PFSK-1 (cell line): ENCODE results near the gene SYNGR1.

ENCODE experiments used
- FOXP2 ChIP-seq: optimal IDR thresholded peaks from 2 replicates; pipeline ENCODE3; 2011; ENCODE audit warnings: borderline replicate concordance, control low read depth, inconsistent platforms; ENCODE audit not compliant: insufficient read depth; ENCODE audit errors: extremely low read length, extremely low read depth
- POLR2AphosphoS5 ChIP-seq: IDR thresholded peaks from 2 replicates; pipeline ENCODE4 v1.6.1; 2012; ENCODE audit warnings: low read depth, mild to moderate bottlenecking, control low read depth, low read length, moderate library complexity
- REST ChIP-seq, 2 experiments: IDR thresholded peaks; 2 replicates each; pipeline versions ENCODE4 v1.6.1 to v1.8.0; 2011 to 2012; ENCODE audit warnings: low read depth in 2 of 2, low read length in 2 of 2, control low read depth in 1 of 2, inconsistent platforms in 1 of 2, mild to moderate bottlenecking in 1 of 2, moderate library complexity in 1 of 2; ENCODE audit not compliant: insufficient read depth in 1 of 2
- SIN3A ChIP-seq: IDR thresholded peaks from 2 replicates; pipeline ENCODE4 v1.6.1; 2012; ENCODE audit warnings: mild to moderate bottlenecking, low read length, moderate library complexity, borderline replicate concordance; ENCODE audit not compliant: insufficient read depth
- TAF1 ChIP-seq: IDR thresholded peaks from 2 replicates; pipeline ENCODE4 v1.6.1; 2012; ENCODE audit warnings: low read length, control low read depth, borderline replicate concordance; ENCODE audit not compliant: insufficient read depth

Gene SYNGR1

GRCh38 chr22:39418696-39419095 lies 68.9 kb downstream of the SYNGR1 start:
- TF ChIP-seq FOXP2 (no peak), SIN3A (no peak), TAF1 (no peak), POLR2AphosphoS5 (no peak)

GRCh38 chr22:39419096-39419495 lies 69.3 kb downstream of the SYNGR1 start:
- TF ChIP-seq REST (IDR thresholded peaks at IDR 0.05; ENCODE audit: insufficient read depth in 1 of 2, low read depth in 2 of 2, low read length in 2 of 2) (no peak), TAF1 (no peak), FOXP2 (no peak), POLR2AphosphoS5 (no peak), SIN3A (no peak)

GRCh38 chr22:39419911-39420310 lies 70.1 kb downstream of the SYNGR1 start:
- no peak for TF ChIP-seq REST (IDR thresholded peaks at IDR 0.05; ENCODE audit: insufficient read depth in 1 of 2, low read depth in 2 of 2, low read length in 2 of 2)
- TF ChIP-seq POLR2AphosphoS5: no peak
- TF ChIP-seq TAF1: no peak
- no peak for TF ChIP-seq FOXP2
- TF ChIP-seq SIN3A: no peak

GRCh38 chr22:39421691-39422090 lies 71.9 kb downstream of the SYNGR1 start:
- TF ChIP-seq REST (IDR thresholded peaks at IDR 0.05; ENCODE audit: insufficient read depth in 1 of 2, low read depth in 2 of 2, low read length in 2 of 2) (no peak), POLR2AphosphoS5 (no peak), TAF1 (no peak), FOXP2 (no peak), SIN3A (no peak)

GRCh38 chr22:39422101-39422500 lies 72.3 kb downstream of the SYNGR1 start:
- no peak for TF ChIP-seq FOXP2
- TF ChIP-seq REST (IDR thresholded peaks at IDR 0.05; ENCODE audit: insufficient read depth in 1 of 2, low read depth in 2 of 2, low read length in 2 of 2): no peak
- TF ChIP-seq SIN3A: no peak
- TF ChIP-seq TAF1: no peak
- no peak for TF ChIP-seq POLR2AphosphoS5
